CD4-positive, alpha-beta T cell treated with Interleukin-4 for 1 hour (primary cell): Measurements from ENCODE around the gene SDCCAG8.
A peak's percentile ranks its signal among the peaks of the same experiment; 100 is the strongest.

Source experiments
- DNase-seq, 2 donors: peaks; one replicate each; pipeline ENCODE4 v3.0.0-alpha.2; 2020 to 2022

The SDCCAG8 gene

GRCh38 chr1:243428617-243429342 is 172.9 kb downstream of the SDCCAG8 start:
- no peak for DNase-seq

GRCh38 chr1:243431591-243431990 is 175.8 kb downstream of the SDCCAG8 start:
- no peak for DNase-seq

GRCh38 chr1:243432136-243432535 is 176.3 kb downstream of the SDCCAG8 start:
- no peak for DNase-seq

GRCh38 chr1:243433737-243434370 is 178.0 kb downstream of the SDCCAG8 start:
- no peak for DNase-seq

GRCh38 chr1:243434594-243434993 is 178.8 kb downstream of the SDCCAG8 start:
- no peak for DNase-seq

GRCh38 chr1:243435836-243436235 is 180.0 kb downstream of the SDCCAG8 start:
- no peak for DNase-seq

- DNase-seq = no peak
Observed at GRCh38 chr1:243438146-243438545, 182.3 kb downstream of the SDCCAG8 start.

GRCh38 chr1:243438815-243439214 is 183.0 kb downstream of the SDCCAG8 start:
- no peak for DNase-seq

GRCh38 chr1:243440406-243440805 is 184.6 kb downstream of the SDCCAG8 start:
- no peak for DNase-seq

GRCh38 chr1:243441601-243442000 is 185.8 kb downstream of the SDCCAG8 start:
- no peak for DNase-seq

GRCh38 chr1:243443557-243443956 is 187.7 kb downstream of the SDCCAG8 start:
- DNase-seq = no peak

GRCh38 chr1:243447347-243447746 is 191.5 kb downstream of the SDCCAG8 start:
- peak; percentile 8 to 50 for DNase-seq

GRCh38 chr1:243447844-243448243 is 192.0 kb downstream of the SDCCAG8 start:
- no peak for DNase-seq

- no peak for DNase-seq
Observed at GRCh38 chr1:243449373-243449772, 193.5 kb downstream of the SDCCAG8 start.

GRCh38 chr1:243452092-243452491 is 196.3 kb downstream of the SDCCAG8 start:
- DNase-seq = no peak

GRCh38 chr1:243454328-243454997 is 198.6 kb downstream of the SDCCAG8 start:
- no peak for DNase-seq

GRCh38 chr1:243455760-243456651 is 200.2 kb downstream of the SDCCAG8 start:
- no peak for DNase-seq

- DNase-seq = no peak
Observed at GRCh38 chr1:243457363-243457982, 201.6 kb downstream of the SDCCAG8 start.

- DNase-seq = no peak
Observed at GRCh38 chr1:243459059-243459458, 203.2 kb downstream of the SDCCAG8 start.

- DNase-seq = no peak
Observed at GRCh38 chr1:243461700-243462099, 205.9 kb downstream of the SDCCAG8 start.

GRCh38 chr1:243462929-243463697 is 207.3 kb downstream of the SDCCAG8 start:
- no peak for DNase-seq

- no peak for DNase-seq
Observed at GRCh38 chr1:243465081-243465480, 209.2 kb downstream of the SDCCAG8 start.
